HEK293T (cell line): ENCODE data around the gene NLRP1.

Experiments
- ARNT ChIP-seq: fragments of 450-650 bp; IDR thresholded peaks from 2 replicates; pipeline ENCODE4 v1.6.1; 2017; ENCODE audit warnings: mild to moderate bottlenecking
- BHLHE40 ChIP-seq: fragments of 450-650 bp; IDR thresholded peaks from 2 replicates; pipeline ENCODE4 v1.6.1; 2016; ENCODE audit warnings: mild to moderate bottlenecking, moderate library complexity, borderline replicate concordance
- ELF4 ChIP-seq: fragments of 450-650 bp; IDR thresholded peaks from 2 replicates; pipeline ENCODE4 v1.6.1; 2017; ENCODE audit warnings: antibody characterized with exemption
- FOXA1 ChIP-seq: fragments of 450-650 bp; IDR thresholded peaks from 2 replicates; pipeline ENCODE4 v1.6.1; 2016; ENCODE audit warnings: mild to moderate bottlenecking
- FOXM1 ChIP-seq: fragments of 450-650 bp; IDR thresholded peaks from 2 replicates; pipeline ENCODE4 v1.6.1; 2017; ENCODE audit warnings: mild to moderate bottlenecking, borderline replicate concordance
- HDGF ChIP-seq: fragments of 450-650 bp; IDR thresholded peaks from 2 replicates; pipeline ENCODE4 v1.6.1; 2017; ENCODE audit warnings: antibody characterized with exemption, borderline replicate concordance
- LEF1 ChIP-seq: fragments of 450-650 bp; IDR thresholded peaks from 2 replicates; pipeline ENCODE4 v1.6.1; 2017; ENCODE audit warnings: mild to moderate bottlenecking, borderline replicate concordance
- SUZ12 ChIP-seq: fragments of 450-650 bp; IDR thresholded peaks from 2 replicates; pipeline ENCODE4 v1.6.1; 2016; ENCODE audit warnings: mild to moderate bottlenecking
- TARDBP ChIP-seq: fragments of 450-650 bp; IDR thresholded peaks from 2 replicates; pipeline ENCODE4 v1.6.1; 2016

GRCh38 chr17:5580367-5580766 is 3.9 kb downstream of the NLRP1 start:
- no peak for TF ChIP-seq FOXM1
- TF ChIP-seq ARNT = no peak
- TF ChIP-seq FOXA1 = no peak
- no peak for TF ChIP-seq TARDBP
- no peak for TF ChIP-seq ELF4
- no peak for TF ChIP-seq HDGF
- no peak for TF ChIP-seq LEF1
- TF ChIP-seq BHLHE40 = no peak
- TF ChIP-seq SUZ12 = no peak
